OCI-LY3 (cell line): ENCODE data around the gene PCP2.

Source experiments
- H2AFZ ChIP-seq: fragments of 200-600, 300-600 bp; shearing (Covaris generic); 2 replicates; pipeline ENCODE4 v1.6.0; 2014; ENCODE audit warnings: antibody characterized with exemption, low read depth, low read length
- H3K27ac ChIP-seq: fragments of 200-600, 300-600 bp; sonication (generic); 2 replicates; pipeline ENCODE4 v1.5.1; 2014; ENCODE audit warnings: mild to moderate bottlenecking, low read length, moderate library complexity, mixed read lengths
- H3K27me3 ChIP-seq: fragments of 200-600, 300-600 bp; sonication (generic); 2 replicates; pipeline ENCODE4 v1.6.1; 2014; ENCODE audit warnings: low read depth, low read length, mixed read lengths
- H3K36me3 ChIP-seq: fragments of 200-600, 300-600 bp; sonication (generic); replicated peaks from 2 replicates; pipeline ENCODE3; 2014; ENCODE audit warnings: low read depth, low read length, mixed read lengths
- H3K4me1 ChIP-seq: fragments of 300-600, 200-600 bp; sonication (generic); 2 replicates; pipeline ENCODE4 v1.6.1; 2014; ENCODE audit warnings: low read length, mixed read lengths
- H3K4me2 ChIP-seq: fragments of 200-600, 300-600 bp; sonication (generic); 2 replicates; pipeline ENCODE4 v1.6.1; 2014; ENCODE audit warnings: low read length, mixed read lengths
- H3K4me3 ChIP-seq: fragments of 300-600, 200-600 bp; sonication (generic); 2 replicates; pipeline ENCODE4 v1.5.1; 2014; ENCODE audit warnings: antibody characterized with exemption, mild to moderate bottlenecking, low read length, moderate library complexity
- H3K79me2 ChIP-seq: fragments of 300-600, 200-600 bp; shearing (Covaris generic); 2 replicates; pipeline ENCODE4 v1.6.1; 2014; ENCODE audit warnings: mild to moderate bottlenecking, low read length, mixed read lengths
- H3K9ac ChIP-seq: fragments of 300-600, 200-600 bp; shearing (Covaris generic); 2 replicates; pipeline ENCODE4 v1.6.0; 2014; ENCODE audit warnings: mild to moderate bottlenecking, low read length, moderate library complexity
- H3K9me3 ChIP-seq: fragments of 200-600, 300-600 bp; shearing (Covaris generic); 2 replicates; pipeline ENCODE4 v1.6.1; 2014; ENCODE audit warnings: low read length, mixed read lengths; ENCODE audit not compliant: insufficient read depth
- H4K20me1 ChIP-seq: fragments of 200-600, 300-600 bp; sonication (generic); 2 replicates; pipeline ENCODE4 v1.6.1; 2016; ENCODE audit warnings: low read length, mixed read lengths; ENCODE audit not compliant: insufficient read depth
- CTCF ChIP-seq: fragments of 200-600, 300-600 bp; sonication (generic); IDR thresholded peaks from 2 replicates; pipeline ENCODE4 v1.5.1; 2014; ENCODE audit warnings: antibody characterized with exemption, low read length, low read depth
- EZH2phosphoT487 ChIP-seq: fragments of 200-600 bp; shearing (Covaris generic); IDR thresholded peaks from 2 replicates; pipeline ENCODE4 v1.6.1; 2018; ENCODE audit warnings: antibody characterized with exemption, mixed run types, low read depth

The PCP2 gene

GRCh38 chr19:7622933-7623685 is 10.4 kb downstream of the PCP2 start:
- Histone ChIP-seq H3K4me2 (no peak overlapping the region), H4K20me1 (0 out of 2 replicates have a peak, but pooled peaks cover 5% of the 10 kb centered on the region), H3K4me3 (no peak overlapping the region), H3K79me2 (peaks cover 25% of the 10 kb centered on the region), H3K9ac (no peak overlapping the region), H3K4me1 (peaks cover 3% of the 10 kb centered on the region), H3K36me3 (peaks cover 43% of the 10 kb centered on the region), H2AFZ (no peak overlapping the region), H3K27me3 (no peaks in the 10 kb centered on the region), H3K9me3 (no peaks in the 10 kb centered on the region), H3K27ac (no peak overlapping the region)
- TF ChIP-seq CTCF (no peak), EZH2phosphoT487 (no peak)

- Histone ChIP-seq H3K4me3 (no peak overlapping the region), H3K9me3 (no peaks in the 10 kb centered on the region), H4K20me1 (no peaks in the 10 kb centered on the region), H3K36me3 (peaks cover 32% of the 10 kb centered on the region), H3K9ac (no peak overlapping the region), H2AFZ (no peak overlapping the region), H3K4me1 (no peaks in the 10 kb centered on the region), H3K27me3 (no peaks in the 10 kb centered on the region), H3K27ac (no peak overlapping the region), H3K79me2 (peaks cover 2% of the 10 kb centered on the region), H3K4me2 (no peak overlapping the region)
- no peak for TF ChIP-seq EZH2phosphoT487
- TF ChIP-seq CTCF: no peak
Measured at GRCh38 chr19:7620442-7621412, 12.8 kb downstream of the PCP2 start.

DNA sequence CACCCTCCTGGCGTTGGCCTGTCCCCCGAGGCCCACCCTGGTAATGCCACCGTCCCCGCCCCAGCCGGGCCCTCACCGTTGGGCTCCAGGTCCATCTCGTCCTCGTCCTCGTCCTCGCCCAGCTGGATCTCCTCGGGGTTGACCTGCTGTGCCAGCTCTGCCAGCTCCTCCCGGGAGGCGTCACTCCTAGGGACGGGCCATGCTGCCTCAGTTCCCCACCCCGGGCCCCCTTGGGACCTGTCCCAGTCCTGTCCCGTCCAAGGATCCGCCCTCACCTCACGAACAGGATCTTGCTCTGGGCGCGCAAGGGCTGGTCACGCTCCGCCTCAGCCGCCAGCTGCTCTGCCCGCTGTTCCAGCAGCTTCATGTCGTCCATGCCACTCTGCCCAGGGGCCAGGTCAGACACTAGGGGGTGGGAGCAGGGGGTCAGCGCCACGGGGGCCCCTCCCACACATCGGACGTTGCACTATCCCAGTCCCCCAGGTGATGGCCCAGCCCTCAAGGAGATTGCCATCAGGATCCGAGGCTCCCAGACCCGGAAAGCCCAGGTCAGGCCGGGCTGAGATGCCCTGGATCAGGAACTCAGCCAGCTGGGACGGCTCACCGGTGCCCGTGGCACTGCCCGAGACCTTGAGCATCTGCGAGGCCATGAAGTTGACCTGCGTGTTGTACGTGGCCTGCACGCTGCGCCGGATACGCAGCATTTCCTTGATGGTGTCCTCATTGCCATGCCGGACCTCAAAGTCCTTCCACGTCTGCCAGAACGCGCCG is 13.7 kb downstream of the PCP2 start:
- TF ChIP-seq EZH2phosphoT487 (no peak), CTCF (no peak)
- H3K36me3 ChIP-seq: peaks cover 30% of the 10 kb centered on the region

More for the DNA sequence above, 13.7 kb downstream of the PCP2 start:
- Histone ChIP-seq H3K4me1 (no peaks in the 10 kb centered on the region), H3K27ac (no peak overlapping the region), H4K20me1 (no peaks in the 10 kb centered on the region), H3K4me2 (no peak overlapping the region), H3K9me3 (no peaks in the 10 kb centered on the region), H3K9ac (no peak overlapping the region), H3K79me2 (no peaks in the 10 kb centered on the region), H3K27me3 (no peaks in the 10 kb centered on the region), H3K4me3 (no peak overlapping the region), H2AFZ (no peak overlapping the region)
